Astrocyte (in vitro differentiated cells and primary cell): ENCODE results near the gene ACER1. TPM values are rescaled to one million over a fixed set of nuclear protein-coding genes. Genes with fewer than 3 reads are reported as not detected.

ENCODE experiments used
- DNase-seq: peaks from one replicate; pipeline ENCODE4 v3.0.0-alpha.2; 2010; ENCODE audit warnings: low read depth
- FAIRE-seq: peaks from 2 replicates; lab custom pipeline; 2011; peaks lifted over from hg19 to GRCh38; lab: Jason Lieb, UNC
- H2AFZ ChIP-seq: 2 replicates; pipeline ENCODE4 v1.6.0; 2012; ENCODE audit warnings: low read depth, low read length, inconsistent platforms
- H3K27ac ChIP-seq: 2 replicates; pipeline ENCODE4 v1.5.1; 2011; ENCODE audit warnings: low read depth, low read length, inconsistent platforms
- H3K27me3 ChIP-seq: 2 replicates; pipeline ENCODE4 v1.6.0; 2011; ENCODE audit warnings: low read length, inconsistent platforms; ENCODE audit not compliant: insufficient read depth
- H3K36me3 ChIP-seq: 2 replicates; pipeline ENCODE4 v1.5.1; 2011; ENCODE audit warnings: low read length, inconsistent platforms; ENCODE audit not compliant: insufficient read depth
- H3K4me1 ChIP-seq: 2 replicates; pipeline ENCODE4 v1.5.1; 2011; ENCODE audit warnings: low read length, inconsistent platforms; ENCODE audit not compliant: insufficient read depth
- H3K4me2 ChIP-seq: 2 replicates; pipeline ENCODE4 v1.6.0; 2012; ENCODE audit warnings: low read length, inconsistent platforms
- H3K4me3 ChIP-seq: 2 replicates; pipeline ENCODE4 v1.5.1; 2011; ENCODE audit warnings: low read depth, mild to moderate bottlenecking, low read length, inconsistent platforms; ENCODE audit not compliant: insufficient read depth
- H3K79me2 ChIP-seq: 2 replicates; pipeline ENCODE4 v1.6.0; 2012; ENCODE audit warnings: mild to moderate bottlenecking, low read length, inconsistent platforms; ENCODE audit not compliant: insufficient read depth
- H3K9ac ChIP-seq: 2 replicates; pipeline ENCODE4 v1.6.0; 2012; ENCODE audit warnings: mild to moderate bottlenecking, low read length, inconsistent platforms
- H3K9me3 ChIP-seq: 2 replicates; pipeline ENCODE4 v1.5.1; 2012; ENCODE audit warnings: low read depth, mild to moderate bottlenecking, low read length, inconsistent platforms; ENCODE audit not compliant: insufficient read depth
- H4K20me1 ChIP-seq: 2 replicates; pipeline ENCODE4 v1.6.0; 2012; ENCODE audit warnings: low read length, inconsistent platforms; ENCODE audit not compliant: insufficient read depth
- H3K27ac Mint-ChIP-seq: one replicate; pipeline ENCODE4 v1.8.0; 2021; ENCODE audit warnings: mild to moderate bottlenecking, mixed read lengths; ENCODE audit not compliant: unreplicated experiment
- H3K27me3 Mint-ChIP-seq: one replicate; pipeline ENCODE4 v1.8.0; 2021; ENCODE audit warnings: low read depth, mixed read lengths; ENCODE audit not compliant: unreplicated experiment
- H3K36me3 Mint-ChIP-seq: one replicate; pipeline ENCODE4 v1.8.0; 2021; ENCODE audit warnings: low read depth, mixed read lengths; ENCODE audit not compliant: unreplicated experiment
- H3K4me1 Mint-ChIP-seq: one replicate; pipeline ENCODE4 v1.8.0; 2021; ENCODE audit warnings: low read depth, mixed read lengths; ENCODE audit not compliant: unreplicated experiment
- H3K4me3 Mint-ChIP-seq: one replicate; pipeline ENCODE4 v1.8.0; 2021; ENCODE audit warnings: mild to moderate bottlenecking, moderate library complexity, mixed read lengths; ENCODE audit not compliant: unreplicated experiment
- H3K9me3 Mint-ChIP-seq: one replicate; pipeline ENCODE4 v1.8.0; 2021; ENCODE audit warnings: mild to moderate bottlenecking, mixed read lengths; ENCODE audit not compliant: unreplicated experiment
- CTCF ChIP-seq: IDR thresholded peaks from 2 replicates; pipeline ENCODE4 v1.5.1; 2011; ENCODE audit warnings: low read depth, mild to moderate bottlenecking, inconsistent platforms, low read length, moderate library complexity; ENCODE audit not compliant: insufficient read depth
- EZH2 ChIP-seq: IDR thresholded peaks from 2 replicates; pipeline ENCODE4 v1.6.1; 2012; ENCODE audit warnings: mild to moderate bottlenecking, low read length, inconsistent platforms; ENCODE audit not compliant: insufficient read depth
- total RNA-seq: library from RNA; stranded (reverse); gene quantifications from 2 replicates; pipeline ENCODE4 v1.2.1, GENCODE V29; 2021

Gene ACER1
- total RNA-seq, 1 donor from 2014 or later: not detected

- Mint-ChIP-seq H3K9me3 (no peaks in the 10 kb centered on the region), H3K4me1 (peaks cover 23% of the 10 kb centered on the region), H3K36me3 (no peaks in the 10 kb centered on the region), H3K4me3 (no peak overlapping the region), H3K27me3 (no peaks in the 10 kb centered on the region), H3K27ac (no peak overlapping the region)
- peak overlapping the region; percentile 42 for H3K27ac ChIP-seq
- peaks cover 48% of the 10 kb centered on the region for H3K79me2 ChIP-seq
- H3K9me3 ChIP-seq: no peaks in the 10 kb centered on the region
- peak overlapping the region; percentile 92 for H3K9ac ChIP-seq
- H3K4me3 ChIP-seq: peak overlapping the region; percentile 77
- H2AFZ ChIP-seq: no peak overlapping the region
- H3K4me1 ChIP-seq: peaks cover 42% of the 10 kb centered on the region
- no peak for FAIRE-seq
- peaks cover 46% of the 10 kb centered on the region for H4K20me1 ChIP-seq
- no peaks in the 10 kb centered on the region for H3K36me3 ChIP-seq
- no peak for DNase-seq
- peak overlapping the region; percentile 97 for H3K4me2 ChIP-seq
- H3K27me3 ChIP-seq: no peaks in the 10 kb centered on the region
- TF ChIP-seq CTCF: no peak
- TF ChIP-seq EZH2: no peak
Measured at GRCh38 chr19:6279620-6279930, 53.8 kb downstream of the ACER1 start.

- H3K9ac ChIP-seq: peak overlapping the region; percentile 92
- peak overlapping the region; percentile 97 for H3K4me2 ChIP-seq
- no peaks in the 10 kb centered on the region for H3K27me3 ChIP-seq
- H3K4me3 ChIP-seq: peak overlapping the region; percentile 77
- FAIRE-seq: no peak
- no peaks in the 10 kb centered on the region for H3K36me3 Mint-ChIP-seq
- no peaks in the 10 kb centered on the region for H3K36me3 ChIP-seq
- peaks cover 23% of the 10 kb centered on the region for H3K4me1 Mint-ChIP-seq
- peaks cover 52% of the 10 kb centered on the region for H3K79me2 ChIP-seq
- peak overlapping the region; percentile 93 for H3K27ac Mint-ChIP-seq
- no peaks in the 10 kb centered on the region for H3K27me3 Mint-ChIP-seq
- peak overlapping the region; percentile 42 for H3K27ac ChIP-seq
- peak overlapping the region; percentile 96 for H3K4me3 Mint-ChIP-seq
- H3K9me3 Mint-ChIP-seq: no peaks in the 10 kb centered on the region
- no peak for DNase-seq
- no peak overlapping the region for H2AFZ ChIP-seq
- TF ChIP-seq CTCF (no peak), EZH2 (no peak)
- H4K20me1 ChIP-seq: peaks cover 52% of the 10 kb centered on the region
- peaks cover 48% of the 10 kb centered on the region for H3K4me1 ChIP-seq
- no peaks in the 10 kb centered on the region for H3K9me3 ChIP-seq
Measured at GRCh38 chr19:6278740-6279619, 54.4 kb downstream of the ACER1 start.

GRCh38 chr19:6278051-6278450 is 55.4 kb downstream of the ACER1 start:
- Histone ChIP-seq H3K4me2 (peak overlapping the region; percentile 97), H3K9me3 (no peaks in the 10 kb centered on the region), H3K27ac (no peak overlapping the region), H3K36me3 (no peaks in the 10 kb centered on the region), H2AFZ (no peak overlapping the region), H4K20me1 (peaks cover 60% of the 10 kb centered on the region), H3K79me2 (peaks cover 57% of the 10 kb centered on the region), H3K4me3 (peak overlapping the region; percentile 77), H3K4me1 (peaks cover 58% of the 10 kb centered on the region), H3K9ac (peak overlapping the region; percentile 92), H3K27me3 (no peaks in the 10 kb centered on the region)
- no peaks in the 10 kb centered on the region for H3K9me3 Mint-ChIP-seq
- no peaks in the 10 kb centered on the region for H3K27me3 Mint-ChIP-seq
- TF ChIP-seq CTCF: no peak
- H3K27ac Mint-ChIP-seq: no peak overlapping the region
- FAIRE-seq: no peak
- H3K36me3 Mint-ChIP-seq: no peaks in the 10 kb centered on the region
- H3K4me1 Mint-ChIP-seq: peaks cover 27% of the 10 kb centered on the region
- peak overlapping the region; percentile 96 for H3K4me3 Mint-ChIP-seq
- no peak for DNase-seq
